OCI-LY3 (cell line): ENCODE results near the gene EIPR1.

ENCODE experiments used
- CTCF ChIP-seq: fragments of 200-600, 300-600 bp; sonication (generic); IDR thresholded peaks from 2 replicates; pipeline ENCODE4 v1.5.1; 2014; ENCODE audit warnings: antibody characterized with exemption, low read length, low read depth
- EZH2phosphoT487 ChIP-seq: fragments of 200-600 bp; shearing (Covaris generic); IDR thresholded peaks from 2 replicates; pipeline ENCODE4 v1.6.1; 2018; ENCODE audit warnings: antibody characterized with exemption, mixed run types, low read depth

- no peak for TF ChIP-seq CTCF
- no peak for TF ChIP-seq EZH2phosphoT487
Observed at GRCh38 chr2:3322311-3322970, 55.2 kb downstream of the EIPR1 start.
